22Rv1 (cell line): ENCODE measurements around the gene CAPNS1.
A peak's percentile ranks its signal among the peaks of the same experiment; 100 is the strongest.

Source experiments
- H3K27ac ChIP-seq: fragments of 450-650 bp; 2 replicates; pipeline ENCODE4 v1.5.1; 2017
- ZFX ChIP-seq: fragments of 450-650 bp; IDR thresholded peaks from 2 replicates; pipeline ENCODE4 v1.6.1; 2017; ENCODE audit warnings: antibody characterized with exemption, borderline replicate concordance
- TF ChIP-seq, protein P1 (sequence below): fragments of 450-650 bp; IDR thresholded peaks from 2 replicates; pipeline ENCODE4 v1.5.1; 2017; ENCODE audit warnings: mild to moderate bottlenecking

The CAPNS1 gene

DNA sequence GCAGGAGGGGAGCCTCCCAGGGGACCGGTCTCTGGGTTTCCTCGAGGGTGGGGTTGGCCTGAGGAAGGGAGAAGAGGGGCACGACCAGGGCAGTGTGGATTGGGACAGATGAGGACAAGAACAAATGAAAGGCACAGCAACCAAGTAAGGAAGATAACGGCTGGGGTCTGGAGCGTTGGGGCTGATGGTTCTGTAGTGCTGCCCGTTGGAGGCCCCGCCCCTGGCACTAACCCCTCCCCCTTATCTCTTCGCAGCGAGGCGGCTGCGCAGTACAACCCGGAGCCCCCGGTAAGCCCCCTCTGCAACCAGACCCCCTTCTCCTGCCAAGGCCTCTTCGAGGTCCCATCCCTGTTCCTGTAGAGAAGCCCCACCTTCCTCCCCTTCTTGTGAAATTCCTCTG is 2.2 kb downstream of the CAPNS1 start:
- no peak for TF ChIP-seq ZFX
- TF ChIP-seq, protein P1, sequence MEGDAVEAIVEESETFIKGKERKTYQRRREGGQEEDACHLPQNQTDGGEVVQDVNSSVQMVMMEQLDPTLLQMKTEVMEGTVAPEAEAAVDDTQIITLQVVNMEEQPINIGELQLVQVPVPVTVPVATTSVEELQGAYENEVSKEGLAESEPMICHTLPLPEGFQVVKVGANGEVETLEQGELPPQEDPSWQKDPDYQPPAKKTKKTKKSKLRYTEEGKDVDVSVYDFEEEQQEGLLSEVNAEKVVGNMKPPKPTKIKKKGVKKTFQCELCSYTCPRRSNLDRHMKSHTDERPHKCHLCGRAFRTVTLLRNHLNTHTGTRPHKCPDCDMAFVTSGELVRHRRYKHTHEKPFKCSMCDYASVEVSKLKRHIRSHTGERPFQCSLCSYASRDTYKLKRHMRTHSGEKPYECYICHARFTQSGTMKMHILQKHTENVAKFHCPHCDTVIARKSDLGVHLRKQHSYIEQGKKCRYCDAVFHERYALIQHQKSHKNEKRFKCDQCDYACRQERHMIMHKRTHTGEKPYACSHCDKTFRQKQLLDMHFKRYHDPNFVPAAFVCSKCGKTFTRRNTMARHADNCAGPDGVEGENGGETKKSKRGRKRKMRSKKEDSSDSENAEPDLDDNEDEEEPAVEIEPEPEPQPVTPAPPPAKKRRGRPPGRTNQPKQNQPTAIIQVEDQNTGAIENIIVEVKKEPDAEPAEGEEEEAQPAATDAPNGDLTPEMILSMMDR = no peak
- peak overlapping the region; percentile 99 for H3K27ac ChIP-seq

DNA sequence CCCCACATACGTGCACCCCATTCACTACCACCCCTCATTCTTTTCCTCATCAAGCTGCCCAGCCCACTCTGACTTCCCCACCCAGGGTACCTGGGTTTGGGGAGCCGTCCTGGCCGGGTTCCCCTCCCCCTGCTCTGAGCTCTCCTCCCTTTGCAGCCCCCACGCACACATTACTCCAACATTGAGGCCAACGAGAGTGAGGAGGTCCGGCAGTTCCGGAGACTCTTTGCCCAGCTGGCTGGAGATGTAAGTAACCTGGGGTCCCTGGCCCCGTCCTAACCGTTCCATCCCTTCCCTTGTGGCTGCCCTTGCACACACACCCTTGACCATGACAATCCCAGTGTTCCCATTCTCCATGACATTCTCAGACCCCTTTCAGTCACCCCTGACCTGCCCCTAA is 2.6 kb downstream of the CAPNS1 start:
- TF ChIP-seq, protein P1 = no peak
- TF ChIP-seq ZFX = no peak
- 0 out of 2 replicates have a peak overlapping the region, but pooled peaks have one; percentile 99 for H3K27ac ChIP-seq

DNA sequence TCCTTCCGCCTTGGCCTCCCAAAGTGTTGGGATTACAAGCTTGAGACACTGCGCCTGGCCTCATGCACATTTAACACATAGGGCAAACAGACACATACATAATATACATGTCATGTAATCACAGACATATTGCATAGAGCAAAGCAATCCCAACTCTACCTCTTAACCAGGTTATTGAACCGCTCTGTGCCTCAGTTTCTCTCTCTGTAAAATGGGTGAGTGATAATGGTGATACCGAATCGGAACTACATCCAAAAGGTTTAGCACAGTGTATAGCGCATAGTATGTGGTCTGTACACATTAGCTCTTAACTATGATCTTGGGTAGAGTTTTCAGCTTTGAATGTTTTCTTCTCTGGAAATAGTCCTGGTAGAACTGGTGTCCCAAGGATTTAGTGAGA is 4.8 kb downstream of the CAPNS1 start:
- H3K27ac ChIP-seq = no peak overlapping the region
- no peak for TF ChIP-seq ZFX
- TF ChIP-seq, protein P1 = no peak

DNA sequence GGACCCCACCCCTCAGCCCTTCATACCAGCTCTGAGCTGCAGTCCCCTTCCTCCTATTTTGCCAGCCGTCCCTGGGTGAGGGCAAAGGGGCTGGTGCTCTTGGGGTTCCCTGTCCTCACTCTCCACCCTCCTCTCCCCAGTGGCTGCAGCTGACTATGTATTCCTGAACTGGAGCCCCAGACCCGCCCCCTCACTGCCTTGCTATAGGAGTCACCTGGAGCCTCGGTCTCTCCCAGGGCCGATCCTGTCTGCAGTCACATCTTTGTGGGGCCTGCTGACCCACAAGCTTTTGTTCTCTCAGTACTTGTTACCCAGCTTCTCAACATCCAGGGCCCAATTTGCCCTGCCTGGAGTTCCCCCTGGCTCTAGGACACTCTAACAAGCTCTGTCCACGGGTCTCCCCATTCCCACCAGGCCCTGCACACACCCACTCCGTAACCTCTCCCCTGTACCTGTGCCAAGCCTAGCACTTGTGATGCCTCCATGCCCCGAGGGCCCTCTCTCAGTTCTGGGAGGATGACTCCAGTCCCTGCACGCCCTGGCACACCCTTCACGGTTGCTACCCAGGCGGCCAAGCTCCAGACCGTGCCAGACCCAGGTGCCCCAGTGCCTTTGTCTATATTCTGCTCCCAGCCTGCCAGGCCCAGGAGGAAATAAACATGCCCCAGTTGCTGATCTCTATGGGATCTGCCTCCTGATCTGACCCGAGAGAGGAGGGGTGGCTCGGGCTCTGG is 10.0 kb downstream of the CAPNS1 start:
- no peak for TF ChIP-seq ZFX
- TF ChIP-seq, protein P1 = no peak

DNA sequence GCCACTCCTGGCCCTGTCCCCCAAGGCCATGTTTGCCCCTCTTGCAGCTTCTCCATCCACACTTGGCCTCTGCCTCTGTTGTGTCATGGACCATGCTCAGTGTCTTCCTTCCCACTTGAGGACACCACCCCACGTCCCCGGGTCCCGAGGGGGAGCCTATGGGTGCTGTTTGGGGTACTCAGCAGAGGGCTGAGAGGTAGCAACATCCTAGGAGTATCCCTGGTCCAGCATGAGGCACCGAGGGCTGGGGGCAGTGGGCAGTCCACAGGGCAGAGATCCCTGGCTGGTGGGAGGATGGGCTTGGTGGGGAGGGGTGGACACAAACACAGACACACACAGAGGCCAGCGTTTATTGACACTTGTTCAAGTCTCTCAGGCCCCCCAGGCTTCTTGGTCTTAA is 10.7 kb downstream of the CAPNS1 start:
- H3K27ac ChIP-seq = no peak overlapping the region
- no peak for TF ChIP-seq ZFX
- TF ChIP-seq, protein P1 = no peak

More for the DNA sequence above, 10.0 kb downstream of the CAPNS1 start:
- H3K27ac ChIP-seq = no peak overlapping the region

DNA sequence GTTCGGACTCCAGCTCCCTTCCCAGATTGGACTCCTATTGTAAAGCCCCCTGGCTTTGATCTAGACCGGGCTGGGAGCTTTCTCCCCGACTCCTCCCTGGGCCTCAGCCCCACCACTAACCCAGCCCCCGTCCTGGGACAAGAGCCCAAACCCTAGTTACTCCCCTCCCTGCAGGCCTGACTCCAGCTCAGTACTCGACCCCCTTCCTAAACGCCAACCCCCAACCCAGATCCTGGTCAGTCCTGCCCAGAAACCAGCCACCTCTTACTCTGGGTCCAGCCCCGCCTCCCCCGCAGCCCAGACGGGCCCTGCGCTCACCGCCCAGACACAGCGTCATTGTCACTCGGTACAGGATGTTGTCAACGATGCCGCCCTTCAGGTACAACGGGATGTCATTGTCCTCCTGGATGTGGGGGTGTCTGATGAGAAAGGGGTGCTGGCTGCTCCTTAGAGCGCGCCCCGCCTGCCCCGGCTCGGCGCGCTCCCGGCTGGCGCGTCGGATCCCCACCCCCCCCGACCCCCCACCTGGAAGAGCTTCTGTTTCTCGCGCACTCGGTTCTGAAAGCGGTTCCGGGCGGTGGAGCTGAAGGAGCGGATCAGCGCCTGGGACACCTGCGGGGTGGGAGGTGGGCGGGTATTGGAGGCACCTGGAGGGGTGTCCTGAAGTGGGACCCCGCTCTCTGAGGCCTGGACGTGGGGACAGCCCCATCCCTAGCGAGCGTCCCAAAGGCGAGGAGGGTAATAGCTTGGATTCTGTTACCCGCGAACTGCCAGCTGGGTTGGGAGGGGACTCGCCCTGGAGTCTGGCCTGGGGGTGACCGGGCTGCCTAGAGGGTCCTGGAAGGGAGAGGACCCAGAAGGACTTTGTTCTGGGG is 11.5 kb downstream of the CAPNS1 start:
- no peak overlapping the region for H3K27ac ChIP-seq
- TF ChIP-seq ZFX = no peak
- TF ChIP-seq, protein P1 = no peak

DNA sequence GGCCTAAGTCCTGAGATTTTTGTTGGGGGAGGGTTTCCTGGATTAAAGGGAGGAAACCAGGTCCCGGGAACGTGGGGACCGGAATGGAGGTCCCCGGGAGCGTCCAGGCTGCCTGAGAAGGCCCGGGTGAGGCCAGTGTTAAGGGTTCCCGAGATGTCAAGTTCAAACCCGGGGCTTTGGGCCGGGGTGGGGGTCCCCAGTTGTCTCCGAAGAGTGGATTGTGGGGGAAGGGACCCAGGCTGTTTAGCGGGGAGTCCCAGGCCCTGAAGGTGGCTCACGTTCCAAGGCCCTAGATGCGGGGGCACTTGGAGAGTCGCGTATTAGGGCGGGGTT is 12.1 kb downstream of the CAPNS1 start:
- no peak for TF ChIP-seq ZFX

More for the DNA sequence above, 12.1 kb downstream of the CAPNS1 start:
- H3K27ac ChIP-seq = no peak overlapping the region
